ENCODE data around the gene ERI3.
"Not testable (repeated sequence)": the region's sequence is repeated elsewhere in the genome, so short reads cannot be mapped to it uniquely, and the experiment has no call there.

The ERI3 gene

DNA sequence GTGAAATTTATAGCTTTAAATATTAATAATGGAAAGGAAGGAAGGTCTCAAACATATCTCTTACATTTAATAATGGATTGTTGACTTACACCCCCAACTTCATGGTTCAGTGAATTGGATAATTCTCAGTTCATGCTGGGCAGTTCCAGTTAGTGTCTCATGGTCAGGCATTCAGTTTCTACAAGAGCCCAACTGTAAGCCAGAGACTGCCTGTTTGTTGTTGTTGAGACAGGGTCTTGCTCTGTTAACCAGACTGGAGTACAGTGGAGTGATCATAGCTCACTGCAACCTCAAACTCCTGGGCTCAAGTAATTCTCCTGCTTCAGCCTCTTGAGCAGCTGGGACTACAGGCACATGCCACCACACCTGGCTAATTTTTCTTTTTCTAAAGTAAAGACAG is 146.8 kb downstream of the ERI3 start:
- TF ChIP-seq GABPA (IDR thresholded peaks at IDR 0.05; ENCODE audit: low read depth) (no peak), POLR2AphosphoS5 (IDR thresholded peaks at IDR 0.05; ENCODE audit: low read depth) (no peak), SPI1 (IDR thresholded peaks at IDR 0.05; ENCODE audit: borderline replicate concordance, low read depth) (no peak)
- TF ChIP-seq, protein P1, sequence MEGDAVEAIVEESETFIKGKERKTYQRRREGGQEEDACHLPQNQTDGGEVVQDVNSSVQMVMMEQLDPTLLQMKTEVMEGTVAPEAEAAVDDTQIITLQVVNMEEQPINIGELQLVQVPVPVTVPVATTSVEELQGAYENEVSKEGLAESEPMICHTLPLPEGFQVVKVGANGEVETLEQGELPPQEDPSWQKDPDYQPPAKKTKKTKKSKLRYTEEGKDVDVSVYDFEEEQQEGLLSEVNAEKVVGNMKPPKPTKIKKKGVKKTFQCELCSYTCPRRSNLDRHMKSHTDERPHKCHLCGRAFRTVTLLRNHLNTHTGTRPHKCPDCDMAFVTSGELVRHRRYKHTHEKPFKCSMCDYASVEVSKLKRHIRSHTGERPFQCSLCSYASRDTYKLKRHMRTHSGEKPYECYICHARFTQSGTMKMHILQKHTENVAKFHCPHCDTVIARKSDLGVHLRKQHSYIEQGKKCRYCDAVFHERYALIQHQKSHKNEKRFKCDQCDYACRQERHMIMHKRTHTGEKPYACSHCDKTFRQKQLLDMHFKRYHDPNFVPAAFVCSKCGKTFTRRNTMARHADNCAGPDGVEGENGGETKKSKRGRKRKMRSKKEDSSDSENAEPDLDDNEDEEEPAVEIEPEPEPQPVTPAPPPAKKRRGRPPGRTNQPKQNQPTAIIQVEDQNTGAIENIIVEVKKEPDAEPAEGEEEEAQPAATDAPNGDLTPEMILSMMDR (IDR thresholded peaks at IDR 0.05; ENCODE audit: insufficient read depth, low read length), result no peak
- TF ChIP-seq, protein P2, sequence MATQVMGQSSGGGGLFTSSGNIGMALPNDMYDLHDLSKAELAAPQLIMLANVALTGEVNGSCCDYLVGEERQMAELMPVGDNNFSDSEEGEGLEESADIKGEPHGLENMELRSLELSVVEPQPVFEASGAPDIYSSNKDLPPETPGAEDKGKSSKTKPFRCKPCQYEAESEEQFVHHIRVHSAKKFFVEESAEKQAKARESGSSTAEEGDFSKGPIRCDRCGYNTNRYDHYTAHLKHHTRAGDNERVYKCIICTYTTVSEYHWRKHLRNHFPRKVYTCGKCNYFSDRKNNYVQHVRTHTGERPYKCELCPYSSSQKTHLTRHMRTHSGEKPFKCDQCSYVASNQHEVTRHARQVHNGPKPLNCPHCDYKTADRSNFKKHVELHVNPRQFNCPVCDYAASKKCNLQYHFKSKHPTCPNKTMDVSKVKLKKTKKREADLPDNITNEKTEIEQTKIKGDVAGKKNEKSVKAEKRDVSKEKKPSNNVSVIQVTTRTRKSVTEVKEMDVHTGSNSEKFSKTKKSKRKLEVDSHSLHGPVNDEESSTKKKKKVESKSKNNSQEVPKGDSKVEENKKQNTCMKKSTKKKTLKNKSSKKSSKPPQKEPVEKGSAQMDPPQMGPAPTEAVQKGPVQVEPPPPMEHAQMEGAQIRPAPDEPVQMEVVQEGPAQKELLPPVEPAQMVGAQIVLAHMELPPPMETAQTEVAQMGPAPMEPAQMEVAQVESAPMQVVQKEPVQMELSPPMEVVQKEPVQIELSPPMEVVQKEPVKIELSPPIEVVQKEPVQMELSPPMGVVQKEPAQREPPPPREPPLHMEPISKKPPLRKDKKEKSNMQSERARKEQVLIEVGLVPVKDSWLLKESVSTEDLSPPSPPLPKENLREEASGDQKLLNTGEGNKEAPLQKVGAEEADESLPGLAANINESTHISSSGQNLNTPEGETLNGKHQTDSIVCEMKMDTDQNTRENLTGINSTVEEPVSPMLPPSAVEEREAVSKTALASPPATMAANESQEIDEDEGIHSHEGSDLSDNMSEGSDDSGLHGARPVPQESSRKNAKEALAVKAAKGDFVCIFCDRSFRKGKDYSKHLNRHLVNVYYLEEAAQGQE (IDR thresholded peaks at IDR 0.05; ENCODE audit: insufficient replicate concordance, low read depth), result no peak
- DNase-seq (ENCODE audit: low read depth in 1 of 2, low spot score in 1 of 2), result no peak
- Histone ChIP-seq H3K4me3 (replicated peaks; ENCODE audit: insufficient read depth, low read length) (no peak overlapping the region), H3K27ac (replicated peaks) (no peak overlapping the region), H3K27me3 (ENCODE audit: insufficient read depth, poor library complexity, severe bottlenecking) (no peaks in the 10 kb centered on the region)

DNA sequence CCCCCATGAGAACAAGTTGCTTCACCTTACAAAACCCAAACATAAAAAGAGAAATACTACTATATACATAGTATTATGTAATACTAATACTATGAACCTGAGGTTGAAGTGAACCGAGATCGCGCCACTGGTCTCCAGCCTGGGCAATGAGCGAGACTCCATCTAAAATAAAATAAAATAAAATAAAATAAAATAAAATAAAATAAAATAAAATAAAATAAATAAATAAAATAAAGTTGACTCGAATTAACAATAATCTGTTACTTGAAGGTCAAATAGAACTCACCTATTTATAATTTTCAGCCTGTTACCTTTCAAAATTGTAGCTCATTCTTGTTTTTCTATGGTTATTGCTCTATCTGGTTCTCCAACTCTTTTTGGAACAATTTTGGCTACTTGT is 148.5 kb downstream of the ERI3 start:
- H3K27me3 ChIP-seq (ENCODE audit: insufficient read depth, poor library complexity, severe bottlenecking); DNase-seq (ENCODE audit: low read depth in 1 of 2, low spot score in 1 of 2); H3K4me3 ChIP-seq (replicated peaks; ENCODE audit: insufficient read depth, low read length); H3K27ac ChIP-seq (replicated peaks): not testable (repeated sequence)

DNA sequence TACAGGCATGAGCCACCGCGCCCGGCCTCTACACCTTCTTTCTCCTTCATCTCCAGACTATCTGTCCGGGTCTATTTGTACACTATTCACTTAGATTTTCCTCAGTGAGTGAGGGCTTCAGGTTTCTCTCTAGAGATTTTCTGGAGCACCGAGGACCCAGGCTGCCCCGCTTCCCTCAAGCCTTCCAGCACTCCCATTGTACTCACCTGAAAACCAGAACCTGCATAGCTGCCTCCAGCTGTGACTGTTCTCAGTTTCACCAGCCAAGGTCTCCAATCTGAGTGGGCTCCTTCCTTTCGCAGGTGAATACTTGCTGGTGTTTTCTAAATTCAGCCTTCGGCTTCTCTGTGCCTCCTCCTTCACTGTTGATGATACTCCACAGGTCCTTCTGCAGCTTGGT is 154.7 kb downstream of the ERI3 start:
- TF ChIP-seq SPI1 (IDR thresholded peaks at IDR 0.05; ENCODE audit: borderline replicate concordance, low read depth) (no peak), POLR2AphosphoS5 (IDR thresholded peaks at IDR 0.05; ENCODE audit: low read depth) (no peak), GABPA (IDR thresholded peaks at IDR 0.05; ENCODE audit: low read depth) (no peak)
- TF ChIP-seq, protein P2 (IDR thresholded peaks at IDR 0.05; ENCODE audit: insufficient replicate concordance, low read depth), result no peak
- TF ChIP-seq, protein P1 (IDR thresholded peaks at IDR 0.05; ENCODE audit: insufficient read depth, low read length), result no peak
- Histone ChIP-seq H3K27me3 (ENCODE audit: insufficient read depth, poor library complexity, severe bottlenecking) (no peaks in the 10 kb centered on the region), H3K4me3 (replicated peaks; ENCODE audit: insufficient read depth, low read length) (no peak overlapping the region), H3K27ac (replicated peaks) (no peak overlapping the region)
- DNase-seq (ENCODE audit: low read depth in 1 of 2, low spot score in 1 of 2), result no peak

DNA sequence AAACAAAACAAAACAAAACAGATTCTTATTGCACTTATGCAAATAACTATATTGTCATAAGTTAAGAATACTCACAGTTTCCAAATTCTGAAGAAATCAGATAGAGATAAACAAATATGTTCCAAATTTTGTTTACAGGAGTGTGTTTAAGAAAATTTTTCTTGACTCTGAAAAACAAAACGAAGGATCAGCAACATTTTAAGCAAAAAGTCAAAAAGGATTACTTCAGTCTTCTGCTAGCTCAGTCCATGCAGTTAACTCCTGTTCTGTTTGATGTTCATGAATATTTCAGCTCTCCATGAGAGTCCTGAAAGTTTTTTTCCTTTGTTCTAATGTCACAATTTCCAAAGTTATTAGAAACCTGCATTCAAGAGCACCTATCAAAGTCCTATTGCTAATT is 180.4 kb downstream of the ERI3 start:
- no peak overlapping the region for H3K4me3 ChIP-seq (replicated peaks; ENCODE audit: insufficient read depth, low read length)
- TF ChIP-seq SPI1 (IDR thresholded peaks at IDR 0.05; ENCODE audit: borderline replicate concordance, low read depth) (no peak), GABPA (IDR thresholded peaks at IDR 0.05; ENCODE audit: low read depth) (no peak), POLR2AphosphoS5 (IDR thresholded peaks at IDR 0.05; ENCODE audit: low read depth) (no peak)
- TF ChIP-seq, protein P2 (IDR thresholded peaks at IDR 0.05; ENCODE audit: insufficient replicate concordance, low read depth), result no peak
- TF ChIP-seq, protein P1 (IDR thresholded peaks at IDR 0.05; ENCODE audit: insufficient read depth, low read length), result no peak
- H3K27me3 ChIP-seq (ENCODE audit: insufficient read depth, poor library complexity, severe bottlenecking), result no peaks in the 10 kb centered on the region
- no peak for DNase-seq (ENCODE audit: low read depth in 1 of 2, low spot score in 1 of 2)
- no peak overlapping the region for H3K27ac ChIP-seq (replicated peaks)
